Fibroblast of lung (primary cell): ENCODE measurements around the gene EDDM13. TPM values are rescaled to one million over a fixed set of nuclear protein-coding genes. Genes with fewer than 3 reads are reported as not detected.

Source experiments
- DNase-seq, 2 donors: peaks; one replicate each; pipeline versions ENCODE4 v3.0.0 to v3.0.0-alpha.2; 2010; ENCODE audit warnings: low read depth in 2 of 2
- H2AFZ ChIP-seq: 2 replicates; pipeline ENCODE4 v1.5.1; 2012; ENCODE audit warnings: low read length, control low read depth, inconsistent platforms
- H3K27ac ChIP-seq: 2 replicates; pipeline ENCODE4 v1.5.1; 2011; ENCODE audit warnings: low read length, control low read depth; ENCODE audit not compliant: insufficient read depth
- H3K27me3 ChIP-seq: 2 replicates; pipeline ENCODE4 v1.5.1; 2011; ENCODE audit warnings: mild to moderate bottlenecking, low read length; ENCODE audit not compliant: control insufficient read depth, insufficient read depth
- H3K36me3 ChIP-seq: 2 replicates; pipeline ENCODE4 v1.5.1; 2011; ENCODE audit warnings: low read length; ENCODE audit not compliant: control insufficient read depth, insufficient read depth
- H3K4me1 ChIP-seq: 2 replicates; pipeline ENCODE4 v1.5.1; 2011; ENCODE audit warnings: low read length; ENCODE audit not compliant: control insufficient read depth, insufficient read depth; ENCODE audit errors: extremely low read depth
- H3K4me2 ChIP-seq: 2 replicates; pipeline ENCODE4 v1.5.1; 2011; ENCODE audit warnings: low read length, control low read depth; ENCODE audit not compliant: insufficient read depth; ENCODE audit errors: extremely low read depth
- H3K4me3 ChIP-seq, 4 experiments: fragments of 200-600 bp in 1 of 4; sonication (generic) in 1 of 4; replicated peaks in 1 of 4; 2 replicates each; pipeline ENCODE4 v1.5.1; 2011 to 2016; ENCODE audit warnings: low read length in 4 of 4, low read depth in 3 of 4, mild to moderate bottlenecking in 3 of 4, control low read depth in 2 of 4, inconsistent platforms in 1 of 4, mixed read lengths in 1 of 4; ENCODE audit not compliant: insufficient read depth in 1 of 4; ENCODE audit errors: control extremely low read depth in 1 of 4
- H3K79me2 ChIP-seq: 2 replicates; pipeline ENCODE4 v1.5.1; 2012; ENCODE audit warnings: mild to moderate bottlenecking, low read length, inconsistent platforms; ENCODE audit not compliant: control insufficient read depth, insufficient read depth
- H3K9ac ChIP-seq: 2 replicates; pipeline ENCODE4 v1.5.1; 2011; ENCODE audit warnings: mild to moderate bottlenecking, low read length, control low read depth; ENCODE audit not compliant: insufficient read depth
- H3K9me3 ChIP-seq: 2 replicates; pipeline ENCODE4 v1.5.1; 2012; ENCODE audit warnings: low read depth, low read length; ENCODE audit not compliant: control insufficient read depth, insufficient read depth
- H4K20me1 ChIP-seq: 2 replicates; pipeline ENCODE4 v1.5.1; 2011; ENCODE audit warnings: low read length; ENCODE audit not compliant: control insufficient read depth, insufficient read depth; ENCODE audit errors: extremely low read depth
- CTCF ChIP-seq, 2 donors: IDR thresholded peaks in 1 of 2; conservative IDR thresholded peaks in 1 of 2; 1 replicate in 1 of 2; 2 replicates in 1 of 2; pipeline ENCODE4 v1.5.1; 2011 to 2012; ENCODE audit warnings: low read length in 2 of 2, control low read depth in 1 of 2, inconsistent platforms in 1 of 2, low read depth in 1 of 2, mild to moderate bottlenecking in 1 of 2
- EZH2 ChIP-seq: IDR thresholded peaks from 2 replicates; pipeline ENCODE4 v1.5.1; 2012; ENCODE audit warnings: low read length, control low read depth, mild to moderate bottlenecking; ENCODE audit errors: missing control alignments
- polyA plus RNA-seq, 2 donors: library from polyadenylated mRNA; depleted of rRNA in 1 of 2; stranded (reverse) in 1 of 2; unstranded in 1 of 2; fragments of >200 nt; gene quantifications; 2 replicates each; pipeline ENCODE4 v1.2.1, GENCODE V29; 2011 to 2012; ENCODE audit warnings: missing spikeins in 1 of 2
- total RNA-seq: library from RNA; depleted of rRNA; stranded (reverse); fragments of >200 nt; gene quantifications from 2 replicates; pipeline ENCODE4 v1.2.1, GENCODE V29; 2014

EDDM13 gene
- total and polyA plus RNA-seq, 2 donors (not counting 1 experiment from before 2014, with no cell fraction given), result not detected

GRCh38 chr19:56282809-56283208 lies 10.3 kb downstream of the EDDM13 start:
- Histone ChIP-seq H3K27me3 (no peaks in the 10 kb centered on the region), H2AFZ (no peak overlapping the region), H3K9ac (no peak overlapping the region)

GRCh38 chr19:56284746-56285145 lies 12.2 kb downstream of the EDDM13 start:
- TF ChIP-seq EZH2 (no peak), CTCF (conservative IDR thresholded peaks at IDR 0.05 in 1 of 2, IDR thresholded peaks at IDR 0.05 in 1 of 2; ENCODE audit: low read depth in 1 of 2, low read length in 2 of 2) (no peak)
- Histone ChIP-seq H3K36me3 (no peaks in the 10 kb centered on the region), H2AFZ (no peak overlapping the region), H3K27ac (no peak overlapping the region), H3K4me1 (no peaks in the 10 kb centered on the region), H3K27me3 (no peaks in the 10 kb centered on the region), H4K20me1 (no peaks in the 10 kb centered on the region), H3K9me3 (no peaks in the 10 kb centered on the region), H3K9ac (no peak overlapping the region), H3K4me2 (no peak overlapping the region), H3K4me3 (no peak overlapping the region), H3K79me2 (no peaks in the 10 kb centered on the region)
- no peak for DNase-seq

More at GRCh38 chr19:56282809-56283208, 10.3 kb downstream of the EDDM13 start:
- no peaks in the 10 kb centered on the region for H3K79me2 ChIP-seq
- no peaks in the 10 kb centered on the region for H3K9me3 ChIP-seq
- TF ChIP-seq EZH2, result no peak
- no peak for TF ChIP-seq CTCF (conservative IDR thresholded peaks at IDR 0.05 in 1 of 2, IDR thresholded peaks at IDR 0.05 in 1 of 2; ENCODE audit: low read depth in 1 of 2, low read length in 2 of 2)
- no peak overlapping the region for H3K4me2 ChIP-seq
- DNase-seq, result no peak
- no peak overlapping the region for H3K27ac ChIP-seq
- no peaks in the 10 kb centered on the region for H4K20me1 ChIP-seq
- no peaks in the 10 kb centered on the region for H3K36me3 ChIP-seq
- H3K4me1 ChIP-seq, result no peaks in the 10 kb centered on the region
- no peak overlapping the region for H3K4me3 ChIP-seq

GRCh38 chr19:56290104-56290503 lies 17.6 kb downstream of the EDDM13 start:
- H3K27ac ChIP-seq, result no peak overlapping the region
- no peak overlapping the region for H3K4me3 ChIP-seq
- H3K27me3 ChIP-seq, result no peaks in the 10 kb centered on the region
- H4K20me1 ChIP-seq, result no peaks in the 10 kb centered on the region
- H3K9ac ChIP-seq, result no peak overlapping the region
- H3K79me2 ChIP-seq, result no peaks in the 10 kb centered on the region
- no peak for TF ChIP-seq EZH2
- DNase-seq, result no peak
- H3K36me3 ChIP-seq, result no peaks in the 10 kb centered on the region
- H3K4me1 ChIP-seq, result no peaks in the 10 kb centered on the region
- H2AFZ ChIP-seq, result no peak overlapping the region
- H3K4me2 ChIP-seq, result no peak overlapping the region
- H3K9me3 ChIP-seq, result no peaks in the 10 kb centered on the region
